ENCODE results near the gene SEPTIN10.

SEPTIN10 gene

GRCh38 chr2:109519513-109519912 is 94.3 kb downstream of the SEPTIN10 start:
- DNase-seq: no peak

- DNase-seq: no peak
These were observed 96.5 kb downstream of the SEPTIN10 start for GRCh38 chr2:109517118-109517889.

- peak; percentile 18 for DNase-seq
These were observed 97.2 kb downstream of the SEPTIN10 start for GRCh38 chr2:109516445-109517117.

GRCh38 chr2:109514857-109515256 is 98.9 kb downstream of the SEPTIN10 start:
- DNase-seq: no peak

- DNase-seq: no peak
These were observed 99.8 kb downstream of the SEPTIN10 start for GRCh38 chr2:109513749-109514588.

- DNase-seq: no peak
These were observed 100.5 kb downstream of the SEPTIN10 start for GRCh38 chr2:109513230-109513629.

GRCh38 chr2:109512076-109512475 is 101.7 kb downstream of the SEPTIN10 start:
- DNase-seq: no peak

GRCh38 chr2:109511168-109511567 is 102.6 kb downstream of the SEPTIN10 start:
- no peak for DNase-seq

- peak; percentile 65 for DNase-seq
These were observed 103.4 kb downstream of the SEPTIN10 start for GRCh38 chr2:109510136-109511028.

- no peak for DNase-seq
These were observed 105.2 kb downstream of the SEPTIN10 start for GRCh38 chr2:109508556-109508955.

- no peak for DNase-seq
These were observed 105.9 kb downstream of the SEPTIN10 start for GRCh38 chr2:109507828-109508227.

- DNase-seq: peak; percentile 86
These were observed 106.5 kb downstream of the SEPTIN10 start for GRCh38 chr2:109507217-109507616.

- no peak for DNase-seq
These were observed 110.6 kb downstream of the SEPTIN10 start for GRCh38 chr2:109503191-109503590.

GRCh38 chr2:109501461-109501860 is 112.3 kb downstream of the SEPTIN10 start:
- DNase-seq: no peak

- DNase-seq: no peak
These were observed 112.9 kb downstream of the SEPTIN10 start for GRCh38 chr2:109500910-109501309.

GRCh38 chr2:109499566-109499965 is 114.2 kb downstream of the SEPTIN10 start:
- DNase-seq: peak; percentile 10

- no peak for DNase-seq
These were observed 114.9 kb downstream of the SEPTIN10 start for GRCh38 chr2:109498906-109499305.

- no peak for DNase-seq
These were observed 115.6 kb downstream of the SEPTIN10 start for GRCh38 chr2:109497911-109498870.

GRCh38 chr2:109497463-109497862 is 116.3 kb downstream of the SEPTIN10 start:
- no peak for DNase-seq

GRCh38 chr2:109494351-109494750 is 119.4 kb downstream of the SEPTIN10 start:
- no peak for DNase-seq

Measured in GDM1 (cell line).